ENCODE results near the gene EFCAB9. TPM values are rescaled to one million over a fixed set of nuclear protein-coding genes. Genes with fewer than 3 reads are reported as not detected.

Gene EFCAB9
- total and polyA plus RNA-seq, 2 of the 13 experiments (the other 11 are each of a cell fraction or from before 2014, with no cell fraction given): not detected

DNA sequence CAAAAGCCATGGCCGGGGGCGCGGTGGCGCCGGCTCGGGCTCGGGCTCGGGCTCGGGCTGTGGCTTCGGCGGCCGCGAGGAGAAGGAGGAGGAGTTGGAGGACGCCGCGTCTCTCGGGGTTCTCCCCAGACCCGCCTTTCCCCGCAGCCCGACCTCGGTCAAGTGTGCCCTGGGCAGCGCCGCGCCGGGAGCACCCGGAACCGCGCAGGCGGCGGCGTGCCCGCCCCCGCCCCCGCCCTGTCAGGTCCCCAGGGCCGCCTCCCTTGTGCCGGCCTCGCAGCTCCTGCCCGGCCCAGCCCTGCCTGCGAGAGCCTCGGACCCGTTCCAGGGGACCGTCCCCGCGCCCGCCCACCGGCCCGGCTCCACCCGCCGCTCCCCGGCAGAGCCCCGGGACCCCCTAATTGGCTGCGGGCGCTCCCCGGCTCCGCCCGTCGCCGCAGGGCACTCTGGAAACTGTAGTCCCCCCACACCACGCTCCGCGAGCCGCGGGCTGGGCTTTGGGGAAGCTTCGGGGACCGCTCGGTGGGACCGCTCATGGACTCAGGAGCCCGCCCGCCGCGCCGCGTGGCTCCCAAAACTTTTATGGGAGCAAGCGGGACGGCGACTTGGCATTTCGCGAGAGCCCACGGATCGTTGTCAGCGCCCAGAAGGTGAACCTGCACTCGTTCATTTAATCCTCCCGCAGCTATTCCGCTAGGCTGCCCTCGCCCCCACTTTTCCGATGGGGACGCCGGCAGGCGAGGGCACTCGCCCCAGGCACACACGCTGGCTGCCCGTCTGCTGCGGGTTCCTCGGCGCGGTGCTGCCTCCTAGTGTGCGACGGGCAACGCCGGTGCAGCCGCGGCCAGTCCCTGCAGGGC, 5.7 kb upstream of the EFCAB9 start, which contains the start of gene STK10 (continued):
- TF ChIP-seq FOXP4 (CRISPR knock-in tag; IDR thresholded peaks at IDR 0.05) (peak; percentile 49; the same call in 1 of the 2 replicates), RFXANK (CRISPR knock-in tag; IDR thresholded peaks at IDR 0.05) (no peak), ZSCAN25 (CRISPR knock-in tag; IDR thresholded peaks at IDR 0.05) (peak; percentile 53), ZNF572 (CRISPR knock-in tag; IDR thresholded peaks at IDR 0.05) (0 out of 2 replicates have a peak, but pooled peaks have one; percentile 63), ZNF18 (CRISPR knock-in tag; IDR thresholded peaks at IDR 0.05; ENCODE audit: insufficient replicate concordance) (no peak), ZNF687 (CRISPR knock-in tag; IDR thresholded peaks at IDR 0.05) (peak; percentile 68), HNRNPK (IDR thresholded peaks at IDR 0.05; ENCODE audit: low read depth, low read length, poor library complexity, severe bottlenecking) (peak; percentile 13), NR3C1 (CRISPR knock-in tag; IDR thresholded peaks at IDR 0.05) (no peak), SAP130 (CRISPR knock-in tag; IDR thresholded peaks at IDR 0.05; ENCODE audit: low read depth) (peak; percentile 74; the same call in 1 of the 2 replicates), ZNF205 (CRISPR knock-in tag; IDR thresholded peaks at IDR 0.05) (peak; percentile 79; the same call in 1 of the 2 replicates), FLYWCH1 (CRISPR knock-in tag; IDR thresholded peaks at IDR 0.05) (no peak; the same call in 1 of the 2 replicates)
- TF ChIP-seq, protein P1, sequence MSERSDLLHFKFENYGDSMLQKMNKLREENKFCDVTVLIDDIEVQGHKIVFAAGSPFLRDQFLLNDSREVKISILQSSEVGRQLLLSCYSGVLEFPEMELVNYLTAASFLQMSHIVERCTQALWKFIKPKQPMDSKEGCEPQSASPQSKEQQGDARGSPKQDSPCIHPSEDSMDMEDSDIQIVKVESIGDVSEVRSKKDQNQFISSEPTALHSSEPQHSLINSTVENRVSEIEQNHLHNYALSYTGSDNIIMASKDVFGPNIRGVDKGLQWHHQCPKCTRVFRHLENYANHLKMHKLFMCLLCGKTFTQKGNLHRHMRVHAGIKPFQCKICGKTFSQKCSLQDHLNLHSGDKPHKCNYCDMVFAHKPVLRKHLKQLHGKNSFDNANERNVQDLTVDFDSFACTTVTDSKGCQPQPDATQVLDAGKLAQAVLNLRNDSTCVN (CRISPR knock-in tag; IDR thresholded peaks at IDR 0.05; ENCODE audit: borderline replicate concordance): 0 out of 2 replicates have a peak, but pooled peaks have one; percentile 48
- TF ChIP-seq, protein P2, sequence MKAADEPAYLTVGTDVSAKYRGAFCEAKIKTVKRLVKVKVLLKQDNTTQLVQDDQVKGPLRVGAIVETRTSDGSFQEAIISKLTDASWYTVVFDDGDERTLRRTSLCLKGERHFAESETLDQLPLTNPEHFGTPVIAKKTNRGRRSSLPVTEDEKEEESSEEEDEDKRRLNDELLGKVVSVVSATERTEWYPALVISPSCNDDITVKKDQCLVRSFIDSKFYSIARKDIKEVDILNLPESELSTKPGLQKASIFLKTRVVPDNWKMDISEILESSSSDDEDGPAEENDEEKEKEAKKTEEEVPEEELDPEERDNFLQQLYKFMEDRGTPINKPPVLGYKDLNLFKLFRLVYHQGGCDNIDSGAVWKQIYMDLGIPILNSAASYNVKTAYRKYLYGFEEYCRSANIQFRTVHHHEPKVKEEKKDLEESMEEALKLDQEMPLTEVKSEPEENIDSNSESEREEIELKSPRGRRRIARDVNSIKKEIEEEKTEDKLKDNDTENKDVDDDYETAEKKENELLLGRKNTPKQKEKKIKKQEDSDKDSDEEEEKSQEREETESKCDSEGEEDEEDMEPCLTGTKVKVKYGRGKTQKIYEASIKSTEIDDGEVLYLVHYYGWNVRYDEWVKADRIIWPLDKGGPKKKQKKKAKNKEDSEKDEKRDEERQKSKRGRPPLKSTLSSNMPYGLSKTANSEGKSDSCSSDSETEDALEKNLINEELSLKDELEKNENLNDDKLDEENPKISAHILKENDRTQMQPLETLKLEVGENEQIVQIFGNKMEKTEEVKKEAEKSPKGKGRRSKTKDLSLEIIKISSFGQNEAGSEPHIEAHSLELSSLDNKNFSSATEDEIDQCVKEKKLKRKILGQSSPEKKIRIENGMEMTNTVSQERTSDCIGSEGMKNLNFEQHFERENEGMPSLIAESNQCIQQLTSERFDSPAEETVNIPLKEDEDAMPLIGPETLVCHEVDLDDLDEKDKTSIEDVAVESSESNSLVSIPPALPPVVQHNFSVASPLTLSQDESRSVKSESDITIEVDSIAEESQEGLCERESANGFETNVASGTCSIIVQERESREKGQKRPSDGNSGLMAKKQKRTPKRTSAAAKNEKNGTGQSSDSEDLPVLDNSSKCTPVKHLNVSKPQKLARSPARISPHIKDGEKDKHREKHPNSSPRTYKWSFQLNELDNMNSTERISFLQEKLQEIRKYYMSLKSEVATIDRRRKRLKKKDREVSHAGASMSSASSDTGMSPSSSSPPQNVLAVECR (CRISPR knock-in tag; IDR thresholded peaks at IDR 0.05; ENCODE audit: borderline replicate concordance): peak; percentile 77
